Measurements from ENCODE around the gene METTL27.

The METTL27 gene

GRCh38 chr7:73881352-73882046 lies 39.2 kb upstream of the METTL27 start:
- H3K36me3 ChIP-seq (ENCODE audit: control insufficient read depth in 2 of 2, insufficient read depth in 1 of 2, low read length in 2 of 2), result no peaks in the 10 kb centered on the region
- CTCF ChIA-PET, result interaction anchor here (1.4 kb wide), 1 partner anchor 520 kb away, joined by 4 read pairs; no protein-coding TSS in a partner anchor
- H3K4me1 ChIP-seq (ENCODE audit: control insufficient read depth, insufficient read depth, low read length), result no peaks in the 10 kb centered on the region
- TF ChIP-seq ZBTB1 (tag by site-specific recombination; IDR thresholded peaks at IDR 0.05) (no peak), ZNF792 (tag by site-specific recombination; IDR thresholded peaks at IDR 0.05) (no peak), ZNF48 (tag by site-specific recombination; IDR thresholded peaks at IDR 0.05) (no peak), ZNF76 (tag by site-specific recombination; IDR thresholded peaks at IDR 0.05; ENCODE audit: borderline replicate concordance, low read depth) (no peak), SP7 (tag by site-specific recombination; IDR thresholded peaks at IDR 0.05) (no peak), ZNF585B (tag by site-specific recombination; IDR thresholded peaks at IDR 0.05) (no peak), ZNF214 (tag by site-specific recombination; IDR thresholded peaks at IDR 0.05; ENCODE audit: borderline replicate concordance) (no peak), PRDM1 (tag by site-specific recombination; IDR thresholded peaks at IDR 0.05) (no peak), ZNF571 (tag by site-specific recombination; IDR thresholded peaks at IDR 0.05) (no peak)
- H3K9me3 ChIP-seq (ENCODE audit: control insufficient read depth, insufficient read depth, low read depth, low read length), result no peaks in the 10 kb centered on the region
- no peak overlapping the region for H3K4me3 ChIP-seq (ENCODE audit: low read depth, low read length)
- no peak overlapping the region for H3K27ac ChIP-seq (ENCODE audit: extremely low read depth, low read depth, low read length)
- POLR2A ChIA-PET, result interaction anchor here (0.6 kb wide), 1 partner anchor 281 kb away, joined by 3 read pairs; no protein-coding TSS in a partner anchor

DNA sequence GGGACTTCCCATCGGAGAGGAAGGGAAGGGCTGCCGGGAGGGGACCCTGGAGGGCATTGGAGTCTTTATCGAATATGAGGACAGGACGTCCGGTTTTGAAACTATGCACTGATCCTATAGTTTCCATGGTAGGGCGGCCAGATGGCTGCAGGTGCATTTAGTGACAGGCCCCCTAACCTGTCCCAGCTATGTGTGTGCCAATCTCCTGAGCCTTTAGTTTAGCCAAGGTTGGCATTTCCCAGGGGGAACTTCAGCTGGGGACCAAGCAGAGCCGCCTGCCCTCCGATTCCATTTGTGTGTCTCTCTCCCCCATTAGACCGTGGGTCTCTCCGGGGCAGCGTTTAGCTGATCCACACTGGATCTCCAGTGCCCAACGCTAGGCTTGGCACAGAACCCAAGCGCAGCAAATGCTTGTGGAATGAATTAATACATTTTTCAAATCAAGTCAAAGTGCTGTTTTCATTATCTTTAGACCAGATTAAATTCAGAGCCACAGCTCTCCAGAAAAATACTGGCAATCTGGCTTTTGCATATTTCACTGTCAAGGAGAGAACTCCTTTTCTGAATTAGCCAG lies 38.5 kb upstream of the METTL27 start:
- H3K36me3 ChIP-seq (ENCODE audit: control insufficient read depth in 2 of 2, insufficient read depth in 1 of 2, low read length in 2 of 2), result no peaks in the 10 kb centered on the region
- TF ChIP-seq ZBTB17 (tag by site-specific recombination; IDR thresholded peaks at IDR 0.05) (no peak), ZSCAN23 (tag by site-specific recombination; IDR thresholded peaks at IDR 0.05) (no peak), ZNF140 (tag by site-specific recombination; IDR thresholded peaks at IDR 0.05) (no peak), YY2 (tag by site-specific recombination; IDR thresholded peaks at IDR 0.05) (no peak), ZNF558 (tag by site-specific recombination; IDR thresholded peaks at IDR 0.05) (no peak), ZNF747 (tag by site-specific recombination; IDR thresholded peaks at IDR 0.05) (no peak), KLF8 (tag by site-specific recombination; IDR thresholded peaks at IDR 0.05) (no peak), ZNF266 (tag by site-specific recombination; IDR thresholded peaks at IDR 0.05; ENCODE audit: low read depth) (no peak), ZNF843 (tag by site-specific recombination; IDR thresholded peaks at IDR 0.05) (no peak), REST (tag by site-specific recombination; IDR thresholded peaks at IDR 0.05) (no peak), ZNF664 (tag by site-specific recombination; IDR thresholded peaks at IDR 0.05) (no peak), KLF17 (tag by site-specific recombination; IDR thresholded peaks at IDR 0.05) (no peak), ZNF214 (tag by site-specific recombination; IDR thresholded peaks at IDR 0.05; ENCODE audit: borderline replicate concordance) (no peak)
- TF ChIP-seq, protein P1, sequence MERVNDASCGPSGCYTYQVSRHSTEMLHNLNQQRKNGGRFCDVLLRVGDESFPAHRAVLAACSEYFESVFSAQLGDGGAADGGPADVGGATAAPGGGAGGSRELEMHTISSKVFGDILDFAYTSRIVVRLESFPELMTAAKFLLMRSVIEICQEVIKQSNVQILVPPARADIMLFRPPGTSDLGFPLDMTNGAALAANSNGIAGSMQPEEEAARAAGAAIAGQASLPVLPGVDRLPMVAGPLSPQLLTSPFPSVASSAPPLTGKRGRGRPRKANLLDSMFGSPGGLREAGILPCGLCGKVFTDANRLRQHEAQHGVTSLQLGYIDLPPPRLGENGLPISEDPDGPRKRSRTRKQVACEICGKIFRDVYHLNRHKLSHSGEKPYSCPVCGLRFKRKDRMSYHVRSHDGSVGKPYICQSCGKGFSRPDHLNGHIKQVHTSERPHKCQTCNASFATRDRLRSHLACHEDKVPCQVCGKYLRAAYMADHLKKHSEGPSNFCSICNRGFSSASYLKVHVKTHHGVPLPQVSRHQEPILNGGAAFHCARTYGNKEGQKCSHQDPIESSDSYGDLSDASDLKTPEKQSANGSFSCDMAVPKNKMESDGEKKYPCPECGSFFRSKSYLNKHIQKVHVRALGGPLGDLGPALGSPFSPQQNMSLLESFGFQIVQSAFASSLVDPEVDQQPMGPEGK (tag by site-specific recombination; IDR thresholded peaks at IDR 0.05), result no peak
- TF ChIP-seq, protein P2, sequence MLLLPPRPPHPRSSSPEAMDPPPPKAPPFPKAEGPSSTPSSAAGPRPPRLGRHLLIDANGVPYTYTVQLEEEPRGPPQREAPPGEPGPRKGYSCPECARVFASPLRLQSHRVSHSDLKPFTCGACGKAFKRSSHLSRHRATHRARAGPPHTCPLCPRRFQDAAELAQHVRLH (tag by site-specific recombination; IDR thresholded peaks at IDR 0.05), result no peak
- TF ChIP-seq, protein P3, sequence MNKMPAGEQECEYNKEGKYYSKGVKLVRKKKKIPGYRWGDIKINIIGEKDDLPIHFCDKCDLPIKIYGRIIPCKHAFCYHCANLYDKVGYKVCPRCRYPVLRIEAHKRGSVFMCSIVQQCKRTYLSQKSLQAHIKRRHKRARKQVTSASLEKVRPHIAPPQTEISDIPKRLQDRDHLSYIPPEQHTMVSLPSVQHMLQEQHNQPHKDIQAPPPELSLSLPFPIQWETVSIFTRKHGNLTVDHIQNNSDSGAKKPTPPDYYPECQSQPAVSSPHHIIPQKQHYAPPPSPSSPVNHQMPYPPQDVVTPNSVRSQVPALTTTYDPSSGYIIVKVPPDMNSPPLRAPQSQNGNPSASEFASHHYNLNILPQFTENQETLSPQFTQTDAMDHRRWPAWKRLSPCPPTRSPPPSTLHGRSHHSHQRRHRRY (tag by site-specific recombination; IDR thresholded peaks at IDR 0.05), result no peak
- CTCF ChIA-PET, result interaction anchor here (1.1 to 1.4 kb wide), 2 partner anchors 13 to 520 kb away, joined by 3 to 4 read pairs; no protein-coding TSS in a partner anchor
- no peak overlapping the region for H3K4me3 ChIP-seq (ENCODE audit: low read depth, low read length)
- no peaks in the 10 kb centered on the region for H3K9me3 ChIP-seq (ENCODE audit: control insufficient read depth, insufficient read depth, low read depth, low read length)
- H3K4me1 ChIP-seq (ENCODE audit: control insufficient read depth, insufficient read depth, low read length), result no peaks in the 10 kb centered on the region
- no peak overlapping the region for H3K27ac ChIP-seq (ENCODE audit: extremely low read depth, low read depth, low read length)
- POLR2A ChIA-PET, result no interaction called here
